Panc1 (cell line): ENCODE data around the gene RANBP17. TPM values are rescaled to one million over a fixed set of nuclear protein-coding genes. Genes with fewer than 3 reads are reported as not detected.

Experiments used
- ATAC-seq: fragments of 200-7000 bp; cut with Tn5 transposase; 2 replicates; pipeline ENCODE4 v1.9.1; 2020; ENCODE audit warnings: mild to moderate bottlenecking, moderate library complexity
- BruUV-seq: library from RNA; stranded (reverse); fragments of 400-500 nt; replicated peaks from 2 replicates; lab custom pipeline; 2021; lab: Mats Ljungman, UMichigan
- CTCF ChIA-PET: fragments of 300-600 bp; sonication (Branson Sonifier 250); formaldehyde crosslinking; loops from one replicate; lab custom pipeline; 2022; ENCODE audit warnings: antibody characterized with exemption; lab: Charles Lee
- POLR2A ChIA-PET: fragments of 300-600 bp; sonication (Branson Sonifier 250); formaldehyde crosslinking; loops from one replicate; lab custom pipeline; 2022; ENCODE audit warnings: antibody characterized with exemption; lab: Charles Lee
- DNase-seq: peaks from one replicate; pipeline ENCODE4 v3.0.0-alpha.2; 2010; ENCODE audit warnings: low read depth, low spot score
- H3K27ac ChIP-seq: 2 replicates; pipeline ENCODE4 v1.5.1; 2011; ENCODE audit warnings: mild to moderate bottlenecking, low read length, inconsistent platforms
- H3K27me3 ChIP-seq: fragments of 200-500 bp; sonication (Bioruptor generic); 2 replicates; pipeline ENCODE4 v1.6.0; 2014; ENCODE audit warnings: low read length, inconsistent platforms; ENCODE audit not compliant: control insufficient read depth, insufficient read depth
- H3K36me3 ChIP-seq: fragments of 200-500 bp; sonication (Bioruptor generic); 2 replicates; pipeline ENCODE4 v1.5.1; 2014; ENCODE audit warnings: inconsistent platforms, mild to moderate bottlenecking, low read length, moderate library complexity; ENCODE audit not compliant: control insufficient read depth, insufficient read depth
- H3K4me1 ChIP-seq: 2 replicates; pipeline ENCODE4 v1.5.1; 2011; ENCODE audit warnings: inconsistent platforms, mild to moderate bottlenecking, low read length, moderate library complexity; ENCODE audit not compliant: control insufficient read depth, insufficient read depth
- H3K4me3 ChIP-seq, 2 experiments: 2 replicates each; pipeline ENCODE4 v1.5.1; 2011 to 2012; ENCODE audit warnings: low read depth in 2 of 2, low read length in 2 of 2, mild to moderate bottlenecking in 2 of 2, inconsistent platforms in 1 of 2, moderate library complexity in 1 of 2
- H3K9me3 ChIP-seq: fragments of 200-500 bp; sonication (Bioruptor generic); 2 replicates; pipeline ENCODE4 v1.5.1; 2014; ENCODE audit warnings: low read depth, mild to moderate bottlenecking, inconsistent platforms, low read length, moderate library complexity; ENCODE audit not compliant: control insufficient read depth, insufficient read depth
- CTCF ChIP-seq: fragments of 450-650 bp; IDR thresholded peaks from 2 replicates; pipeline ENCODE4 v1.5.1; 2017; ENCODE audit warnings: mild to moderate bottlenecking
- POLR2AphosphoS5 ChIP-seq: IDR thresholded peaks from 2 replicates; pipeline ENCODE4 v1.6.1; 2012; ENCODE audit warnings: mild to moderate bottlenecking, low read depth, low read length, moderate library complexity
- REST ChIP-seq, 2 experiments: IDR thresholded peaks; 2 replicates each; pipeline ENCODE4 v1.6.1; 2011 to 2012; ENCODE audit warnings: low read depth in 2 of 2, control low read depth in 1 of 2, low read length in 1 of 2, mild to moderate bottlenecking in 1 of 2, moderate library complexity in 1 of 2; ENCODE audit not compliant: insufficient read depth in 1 of 2
- SIN3A ChIP-seq: IDR thresholded peaks from 2 replicates; pipeline ENCODE4 v1.6.1; 2012; ENCODE audit warnings: low read depth, mild to moderate bottlenecking, low read length, moderate library complexity, borderline replicate concordance; ENCODE audit not compliant: insufficient read depth
- TCF7L2 ChIP-seq: IDR thresholded peaks from 2 replicates; pipeline ENCODE4 v1.6.1; 2011; ENCODE audit warnings: mild to moderate bottlenecking, low read depth, low read length, inconsistent platforms
- in situ Hi-C: cut with HindIII; loops from 2 replicates; pipeline ENCODE4 v1.10.0; 2016; ENCODE audit warnings: low sequenced_read_pairs, low pct_unique_long_range_greater_than_20kb
- intact Hi-C: fragments of 100-400 bp; cut with micrococcal nuclease; formaldehyde crosslinking; loops from one replicate; pipeline ENCODE4 v1.10.0; 2022; ENCODE audit not compliant: unreplicated experiment
- total RNA-seq: library from RNA; stranded (reverse); gene quantifications from one replicate; pipeline ENCODE4 v1.2.1, GENCODE V29; 2021; ENCODE audit not compliant: unreplicated experiment

RANBP17 gene
- total RNA-seq, 1 experiment from 2014 or later: not detected

- no peak overlapping the region for H3K4me3 ChIP-seq
- ATAC-seq: no peak
- DNase-seq: no peak
- peaks cover 16% of the 10 kb centered on the region for H3K27me3 ChIP-seq
- ChIA-PET POLR2A (no interaction called here), CTCF (no interaction called here)
- in situ Hi-C loops: no loop called here
- no peaks in the 10 kb centered on the region for H3K9me3 ChIP-seq
- TF ChIP-seq SIN3A: no peak
- TF ChIP-seq TCF7L2: no peak
- no peak for TF ChIP-seq CTCF
- no peak for TF ChIP-seq POLR2AphosphoS5
- no peak for TF ChIP-seq REST (IDR thresholded peaks at IDR 0.05; ENCODE audit: insufficient read depth in 1 of 2, low read depth in 2 of 2, low read length in 1 of 2)
- H3K27ac ChIP-seq: no peak overlapping the region
- intact Hi-C loops: no loop called here
- H3K4me1 ChIP-seq: no peaks in the 10 kb centered on the region
- H3K36me3 ChIP-seq: no peaks in the 10 kb centered on the region
- BruUV-seq: no TSS peak
Measured at GRCh38 chr5:171261904-171262303, 400.1 kb downstream of the RANBP17 start.

- Histone ChIP-seq H3K4me3 (no peak overlapping the region), H3K4me1 (no peaks in the 10 kb centered on the region), H3K36me3 (no peaks in the 10 kb centered on the region), H3K27ac (no peak overlapping the region), H3K27me3 (peaks cover 16% of the 10 kb centered on the region), H3K9me3 (no peaks in the 10 kb centered on the region)
- ChIA-PET CTCF (no interaction called here), POLR2A (no interaction called here)
- in situ Hi-C loops (no loop called here), intact Hi-C loops (no loop called here)
- BruUV-seq: no TSS peak
- no peak for TF ChIP-seq TCF7L2
- no peak for TF ChIP-seq REST (IDR thresholded peaks at IDR 0.05; ENCODE audit: insufficient read depth in 1 of 2, low read depth in 2 of 2, low read length in 1 of 2)
- TF ChIP-seq POLR2AphosphoS5: no peak
- TF ChIP-seq CTCF: no peak
- no peak for TF ChIP-seq SIN3A
- ATAC-seq: no peak
- no peak for DNase-seq
Measured at GRCh38 chr5:171263181-171263580, 401.4 kb downstream of the RANBP17 start.
